Occipital lobe (tissue), 2 donors: Measurements from ENCODE around the gene TTC36. TPM values are rescaled to one million over a fixed set of nuclear protein-coding genes. Genes with fewer than 3 reads are reported as not detected.
"Not testable (repeated sequence)": the region's sequence is repeated elsewhere in the genome, so short reads cannot be mapped to it uniquely, and the experiment has no call there.

Source experiments
- DNase-seq: peaks from one replicate; lab custom pipeline; 2025; lab: John Stamatoyannopoulos, UW
- total RNA-seq: library from RNA; depleted of rRNA; stranded (reverse); fragments of >200 nt; gene quantifications from one replicate; pipeline ENCODE4 v1.2.3, GENCODE V29; 2014

The TTC36 gene
- total RNA-seq, 1 donor from 2014 or later, result 2.7 TPM

GRCh38 chr11:118532091-118532490 lies 4.8 kb downstream of the TTC36 start:
- no peak for DNase-seq

- DNase-seq, result no peak
These were observed 5.8 kb downstream of the TTC36 start for GRCh38 chr11:118532852-118533768.

GRCh38 chr11:118533769-118534729 lies 6.8 kb downstream of the TTC36 start:
- DNase-seq, result no peak

- no peak for DNase-seq
These were observed 8.0 kb downstream of the TTC36 start for GRCh38 chr11:118535261-118535660.

GRCh38 chr11:118536726-118537125 lies 9.5 kb downstream of the TTC36 start:
- DNase-seq, result no peak

GRCh38 chr11:118537409-118537980 lies 10.2 kb downstream of the TTC36 start:
- no peak for DNase-seq

- DNase-seq, result no peak
These were observed 16.9 kb downstream of the TTC36 start for GRCh38 chr11:118544010-118544646.

- no peak for DNase-seq
These were observed 17.4 kb downstream of the TTC36 start for GRCh38 chr11:118544647-118545010.

- DNase-seq, result no peak
These were observed 18.3 kb downstream of the TTC36 start for GRCh38 chr11:118545533-118545932.

GRCh38 chr11:118547132-118547531 lies 19.9 kb downstream of the TTC36 start:
- no peak for DNase-seq

- no peak for DNase-seq
These were observed 25.1 kb downstream of the TTC36 start for GRCh38 chr11:118552341-118552740.

- DNase-seq, result no peak
These were observed 33.5 kb downstream of the TTC36 start for GRCh38 chr11:118560806-118561205.

GRCh38 chr11:118565051-118565450 lies 37.8 kb downstream of the TTC36 start:
- peak; percentile 17 for DNase-seq

- no peak for DNase-seq
These were observed 42.4 kb downstream of the TTC36 start for GRCh38 chr11:118569670-118570069.

GRCh38 chr11:118570787-118571186 lies 43.5 kb downstream of the TTC36 start:
- no peak for DNase-seq

GRCh38 chr11:118571701-118572060 lies 44.4 kb downstream of the TTC36 start:
- DNase-seq, result not testable (repeated sequence)

- peak; percentile 84 for DNase-seq
These were observed 45.0 kb downstream of the TTC36 start, which contains the start of gene ARCN1 for GRCh38 chr11:118572061-118572980. ARCN1 (plus strand) TSS chr11:118572409; CDS start chr11:118572548, 139 bp downstream.

GRCh38 chr11:118572981-118573550 lies 45.8 kb downstream of the TTC36 start:
- no peak for DNase-seq

- no peak for DNase-seq
These were observed 47.4 kb downstream of the TTC36 start for GRCh38 chr11:118574636-118575035.

- DNase-seq, result not testable (repeated sequence)
These were observed 50.7 kb downstream of the TTC36 start for GRCh38 chr11:118577995-118578394.
